ENCODE results near the gene AP3B1. TPM values are rescaled to one million over a fixed set of nuclear protein-coding genes. Genes with fewer than 3 reads are reported as not detected.
A peak's percentile ranks its signal among the peaks of the same experiment; 100 is the strongest.

The AP3B1 gene
- total RNA-seq, 1 donor from 2014 or later, result 46.6 TPM

- Mint-ChIP-seq H3K27me3 (ENCODE audit: low read depth) (peaks cover 52% of the 10 kb centered on the region), H3K4me1 (peaks cover 27% of the 10 kb centered on the region), H3K36me3 (ENCODE audit: low read depth) (peaks cover 3% of the 10 kb centered on the region), H3K27ac (ENCODE audit: unreplicated experiment) (no peak overlapping the region), H3K4me3 (no peak overlapping the region), H3K9me3 (no peaks in the 10 kb centered on the region)
- DNase-seq (ENCODE audit: low read depth, low spot score), result no peak
- no peak for TF ChIP-seq CTCF (conservative IDR thresholded peaks at IDR 0.05)
Observed at GRCh38 chr5:77983482-77984199, 310.9 kb downstream of the AP3B1 start.

GRCh38 chr5:77981820-77982219, 312.7 kb downstream of the AP3B1 start:
- no peaks in the 10 kb centered on the region for H3K9me3 Mint-ChIP-seq
- H3K36me3 Mint-ChIP-seq (ENCODE audit: low read depth), result peaks cover 3% of the 10 kb centered on the region
- H3K27ac Mint-ChIP-seq (ENCODE audit: unreplicated experiment), result no peak overlapping the region
- H3K27me3 Mint-ChIP-seq (ENCODE audit: low read depth), result peaks cover 64% of the 10 kb centered on the region
- no peak for DNase-seq (ENCODE audit: low read depth, low spot score)
- H3K4me3 Mint-ChIP-seq, result no peak overlapping the region
- H3K4me1 Mint-ChIP-seq, result peaks cover 21% of the 10 kb centered on the region
- TF ChIP-seq CTCF (conservative IDR thresholded peaks at IDR 0.05), result no peak

GRCh38 chr5:77974576-77974975, 319.9 kb downstream of the AP3B1 start:
- Mint-ChIP-seq H3K9me3 (no peaks in the 10 kb centered on the region), H3K27ac (ENCODE audit: unreplicated experiment) (no peak overlapping the region), H3K36me3 (ENCODE audit: low read depth) (peaks cover 4% of the 10 kb centered on the region), H3K27me3 (ENCODE audit: low read depth) (peaks cover 86% of the 10 kb centered on the region), H3K4me3 (no peak overlapping the region), H3K4me1 (peaks cover 11% of the 10 kb centered on the region)
- TF ChIP-seq CTCF (conservative IDR thresholded peaks at IDR 0.05), result no peak
- no peak for DNase-seq (ENCODE audit: low read depth, low spot score)

GRCh38 chr5:77973253-77973609, 321.3 kb downstream of the AP3B1 start:
- Mint-ChIP-seq H3K36me3 (ENCODE audit: low read depth) (peaks cover 4% of the 10 kb centered on the region), H3K4me3 (peak overlapping the region; percentile 64), H3K9me3 (peaks cover 4% of the 10 kb centered on the region), H3K27me3 (ENCODE audit: low read depth) (peaks cover 89% of the 10 kb centered on the region), H3K4me1 (peaks cover 11% of the 10 kb centered on the region), H3K27ac (ENCODE audit: unreplicated experiment) (no peak overlapping the region)
- DNase-seq (ENCODE audit: low read depth, low spot score), result peak; percentile 36
- peak; percentile 38 for TF ChIP-seq CTCF (conservative IDR thresholded peaks at IDR 0.05)

GRCh38 chr5:77972469-77973252, 321.8 kb downstream of the AP3B1 start:
- Mint-ChIP-seq H3K27me3 (ENCODE audit: low read depth) (peaks cover 89% of the 10 kb centered on the region), H3K9me3 (peaks cover 5% of the 10 kb centered on the region), H3K36me3 (ENCODE audit: low read depth) (peaks cover 4% of the 10 kb centered on the region), H3K4me1 (peaks cover 11% of the 10 kb centered on the region), H3K27ac (ENCODE audit: unreplicated experiment) (no peak overlapping the region), H3K4me3 (peak overlapping the region; percentile 64)
- peak; percentile 13 for TF ChIP-seq CTCF (conservative IDR thresholded peaks at IDR 0.05)
- DNase-seq (ENCODE audit: low read depth, low spot score), result no peak

Data from neural crest cell (in vitro differentiated cells).